ENCODE measurements around the gene CDH12.
A peak's percentile ranks its signal among the peaks of the same experiment; 100 is the strongest.

Gene CDH12

GRCh38 chr5:21807953-21808352 is 1045.2 kb downstream of the CDH12 start:
- no peak for DNase-seq

- no peak for DNase-seq
Measured at GRCh38 chr5:21806943-21807342, 1046.2 kb downstream of the CDH12 start.

- DNase-seq: no peak
Measured at GRCh38 chr5:21806271-21806670, 1046.9 kb downstream of the CDH12 start.

- DNase-seq: peak; percentile 63
Measured at GRCh38 chr5:21802869-21803490, 1050.2 kb downstream of the CDH12 start.

GRCh38 chr5:21802100-21802499 is 1051.0 kb downstream of the CDH12 start:
- no peak for DNase-seq

GRCh38 chr5:21792748-21793147 is 1060.4 kb downstream of the CDH12 start:
- no peak for DNase-seq

GRCh38 chr5:21791304-21791703 is 1061.8 kb downstream of the CDH12 start:
- no peak for DNase-seq

GRCh38 chr5:21784487-21784886 is 1068.7 kb downstream of the CDH12 start:
- DNase-seq: no peak

GRCh38 chr5:21783074-21783679 is 1070.0 kb downstream of the CDH12 start:
- no peak for DNase-seq

GRCh38 chr5:21776466-21776865 is 1076.7 kb downstream of the CDH12 start:
- no peak for DNase-seq

GRCh38 chr5:21774801-21775200 is 1078.3 kb downstream of the CDH12 start:
- DNase-seq: no peak

- DNase-seq: no peak
Measured at GRCh38 chr5:21774281-21774680, 1078.9 kb downstream of the CDH12 start.

- no peak for DNase-seq
Measured at GRCh38 chr5:21773456-21773855, 1079.7 kb downstream of the CDH12 start.

- DNase-seq: no peak
Measured at GRCh38 chr5:21765406-21765805, 1087.7 kb downstream of the CDH12 start.

GRCh38 chr5:21739096-21739495 is 1114.0 kb downstream of the CDH12 start:
- DNase-seq: no peak

GRCh38 chr5:21723500-21723899 is 1129.6 kb downstream of the CDH12 start:
- DNase-seq: no peak

GRCh38 chr5:21711866-21712758 is 1141.0 kb downstream of the CDH12 start:
- no peak for DNase-seq

- no peak for DNase-seq
Measured at GRCh38 chr5:21709770-21710169, 1143.4 kb downstream of the CDH12 start.

GRCh38 chr5:21704974-21705668 is 1148.0 kb downstream of the CDH12 start:
- no peak for DNase-seq

GRCh38 chr5:21701317-21701716 is 1151.8 kb downstream of the CDH12 start:
- no peak for DNase-seq

Data from NCI-H1694 (cell line).